ENCODE measurements around the gene PPP3CA.

DNA sequence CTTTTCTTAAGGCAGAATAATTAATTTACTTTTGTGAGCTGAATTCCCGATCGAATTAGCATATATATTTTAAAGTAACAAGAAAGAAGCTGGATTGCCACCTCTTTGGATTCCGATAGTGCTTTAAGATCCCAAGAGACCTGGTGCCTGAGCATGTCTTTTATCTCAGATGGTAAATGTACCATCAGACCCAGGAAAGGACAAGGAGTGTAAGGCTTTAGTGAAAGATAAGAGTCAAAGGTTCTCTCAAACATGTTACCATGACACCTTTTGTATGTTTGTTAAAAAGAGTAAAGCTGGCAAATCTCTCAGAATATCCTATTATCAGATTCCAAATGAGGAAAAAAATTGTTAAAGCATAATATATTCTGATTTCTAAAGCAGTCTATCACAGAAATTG is 198.8 kb downstream of the PPP3CA start:
- TF ChIP-seq SP1 (IDR thresholded peaks at IDR 0.05) (no peak), TARDBP (IDR thresholded peaks at IDR 0.05) (no peak), ELF4 (IDR thresholded peaks at IDR 0.05) (no peak), BHLHE40 (IDR thresholded peaks at IDR 0.05; ENCODE audit: borderline replicate concordance) (no peak), LEF1 (IDR thresholded peaks at IDR 0.05; ENCODE audit: borderline replicate concordance) (no peak), FOXK2 (IDR thresholded peaks at IDR 0.05) (no peak), HDGF (IDR thresholded peaks at IDR 0.05; ENCODE audit: borderline replicate concordance) (no peak), ZNF384 (IDR thresholded peaks at IDR 0.05) (no peak), FOXM1 (IDR thresholded peaks at IDR 0.05; ENCODE audit: borderline replicate concordance) (no peak), SUZ12 (IDR thresholded peaks at IDR 0.05) (no peak)

Measured in HEK293T (cell line).